OCI-LY7 (cell line): ENCODE measurements around the gene ACOXL. TPM values are rescaled to one million over a fixed set of nuclear protein-coding genes. Genes with fewer than 3 reads are reported as not detected.

Source experiments
- BruUV-seq: library from RNA; stranded (reverse); fragments of 400-500 nt; replicated peaks from 2 replicates; lab custom pipeline; 2021; lab: Mats Ljungman, UMichigan
- CTCF ChIA-PET: fragments of 300-600 bp; sonication (Branson Sonifier 250); formaldehyde crosslinking; loops from one replicate; lab custom pipeline; 2022; ENCODE audit warnings: antibody characterized with exemption; ENCODE audit not compliant: unreplicated experiment; lab: Charles Lee
- POLR2A ChIA-PET: fragments of 300-600 bp; sonication (Branson Sonifier 250); formaldehyde crosslinking; loops from one replicate; lab custom pipeline; 2022; ENCODE audit warnings: antibody characterized with exemption; lab: Charles Lee
- DNase-seq: peaks from one replicate; pipeline ENCODE4 v3.0.0-alpha.2; 2015; ENCODE audit warnings: low spot score
- H2AFZ ChIP-seq: fragments of 200-600 bp; sonication (generic), shearing (Covaris generic); 2 replicates; pipeline ENCODE4 v1.6.1; 2014; ENCODE audit warnings: mild to moderate bottlenecking, antibody characterized with exemption, low read length, moderate library complexity
- H3K27ac ChIP-seq: fragments of 200-600 bp; sonication (generic); 2 replicates; pipeline ENCODE4 v1.5.1; 2014; ENCODE audit warnings: mixed run types, low read depth, mild to moderate bottlenecking, moderate library complexity, low read length, inconsistent platforms; ENCODE audit not compliant: poor library complexity, severe bottlenecking
- H3K36me3 ChIP-seq: fragments of 200-600 bp; sonication (generic); 2 replicates; pipeline ENCODE4 v1.6.1; 2014; ENCODE audit warnings: mild to moderate bottlenecking, antibody characterized with exemption, low read length, moderate library complexity, mixed read lengths; ENCODE audit not compliant: insufficient read depth
- H3K4me1 ChIP-seq: fragments of 200-600 bp; sonication (generic); 2 replicates; pipeline ENCODE4 v1.5.1; 2014; ENCODE audit warnings: mild to moderate bottlenecking, low read length; ENCODE audit not compliant: insufficient read depth, poor library complexity, severe bottlenecking
- H3K4me2 ChIP-seq: fragments of 200-600 bp; sonication (generic); 2 replicates; pipeline ENCODE4 v1.6.1; 2014; ENCODE audit warnings: mild to moderate bottlenecking, low read length
- H3K4me3 ChIP-seq: fragments of 200-600 bp; sonication (generic); 2 replicates; pipeline ENCODE4 v1.5.1; 2014; ENCODE audit warnings: mild to moderate bottlenecking, low read depth, low read length; ENCODE audit not compliant: poor library complexity, severe bottlenecking
- H3K79me2 ChIP-seq: fragments of 200-600 bp; sonication (generic); 2 replicates; pipeline ENCODE4 v1.6.1; 2016; ENCODE audit warnings: low read depth, mild to moderate bottlenecking, low read length, moderate library complexity, mixed read lengths; ENCODE audit not compliant: insufficient read depth
- H3K9me2 ChIP-seq: fragments of 200-600 bp; sonication (generic); 2 replicates; pipeline ENCODE4 v1.6.1; 2016; ENCODE audit warnings: mild to moderate bottlenecking, low read length, mixed read lengths; ENCODE audit not compliant: insufficient read depth
- H3K9me3 ChIP-seq: fragments of 200-600 bp; sonication (generic); 2 replicates; pipeline ENCODE4 v1.6.1; 2014; ENCODE audit warnings: mild to moderate bottlenecking, mixed run types, low read length, mixed read lengths
- H4K20me1 ChIP-seq: fragments of 200-600 bp; sonication (generic); 2 replicates; pipeline ENCODE4 v1.6.1; 2014; ENCODE audit warnings: mild to moderate bottlenecking, antibody characterized with exemption, low read length, moderate library complexity, mixed read lengths; ENCODE audit not compliant: insufficient read depth
- EZH2phosphoT487 ChIP-seq: fragments of 200-600 bp; sonication (generic); IDR thresholded peaks from 2 replicates; pipeline ENCODE4 v1.6.1; 2018; ENCODE audit warnings: low read depth, borderline replicate concordance, mild to moderate bottlenecking, mixed run types, antibody characterized with exemption, low read length, moderate library complexity, mixed read lengths
- intact Hi-C: fragments of 100-400 bp; cut with micrococcal nuclease; formaldehyde crosslinking; loops from one replicate; pipeline ENCODE4 v1.10.0; 2022; ENCODE audit not compliant: unreplicated experiment
- total RNA-seq, 2 experiments: library from RNA; depleted of rRNA in 1 of 2; stranded (reverse); fragments of >200 nt in 1 of 2; shearing (Covaris generic) in 1 of 2; gene quantifications; 2 replicates each; pipeline ENCODE4 v1.2.3, GENCODE V29; 2014 to 2022
- TF ChIP-seq, protein P1 (sequence below): fragments of 200-600 bp; sonication (generic); conservative IDR thresholded peaks from 2 replicates; pipeline ENCODE4 v1.5.1; 2014; ENCODE audit warnings: mild to moderate bottlenecking, antibody characterized with exemption, low read length, moderate library complexity, mixed read lengths

Gene ACOXL
- total RNA-seq, 2 experiments from 2014 or later, result 1.4 TPM; not detected in 1

DNA sequence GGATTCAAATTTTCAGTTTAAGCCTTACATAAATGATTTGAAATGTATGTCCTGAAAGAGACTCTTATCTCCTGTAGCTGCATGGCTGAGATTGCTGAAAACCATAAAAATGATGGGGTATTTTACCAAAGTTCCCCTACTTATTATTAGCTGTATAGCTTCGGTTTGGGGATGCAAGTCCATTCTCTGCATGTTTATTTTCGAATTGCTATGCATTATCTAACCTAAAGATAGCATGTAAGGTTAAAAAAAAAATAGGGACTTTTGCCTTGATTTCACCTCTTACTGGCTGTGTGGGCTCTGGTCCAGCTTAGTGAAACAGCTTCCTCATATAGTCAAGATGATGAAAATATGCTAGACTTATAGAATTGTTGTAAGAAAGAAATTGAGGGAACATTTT lies 14.0 kb upstream of the ACOXL start:
- no peak overlapping the region for H3K27ac ChIP-seq
- CTCF ChIA-PET, result no interaction called here
- POLR2A ChIA-PET, result interaction anchor here (0.6 kb wide), 1 partner anchor 41 kb away, joined by 3 read pairs; no protein-coding TSS in a partner anchor
- no peak for DNase-seq
- intact Hi-C loops, result no loop called here
- H3K4me1 ChIP-seq, result no peaks in the 10 kb centered on the region
- no TSS peak for BruUV-seq
- no peak overlapping the region for H3K4me2 ChIP-seq
- no peaks in the 10 kb centered on the region for H3K79me2 ChIP-seq
- no peak overlapping the region for H3K4me3 ChIP-seq
- H3K9me2 ChIP-seq, result no peaks in the 10 kb centered on the region
- TF ChIP-seq, protein P1, sequence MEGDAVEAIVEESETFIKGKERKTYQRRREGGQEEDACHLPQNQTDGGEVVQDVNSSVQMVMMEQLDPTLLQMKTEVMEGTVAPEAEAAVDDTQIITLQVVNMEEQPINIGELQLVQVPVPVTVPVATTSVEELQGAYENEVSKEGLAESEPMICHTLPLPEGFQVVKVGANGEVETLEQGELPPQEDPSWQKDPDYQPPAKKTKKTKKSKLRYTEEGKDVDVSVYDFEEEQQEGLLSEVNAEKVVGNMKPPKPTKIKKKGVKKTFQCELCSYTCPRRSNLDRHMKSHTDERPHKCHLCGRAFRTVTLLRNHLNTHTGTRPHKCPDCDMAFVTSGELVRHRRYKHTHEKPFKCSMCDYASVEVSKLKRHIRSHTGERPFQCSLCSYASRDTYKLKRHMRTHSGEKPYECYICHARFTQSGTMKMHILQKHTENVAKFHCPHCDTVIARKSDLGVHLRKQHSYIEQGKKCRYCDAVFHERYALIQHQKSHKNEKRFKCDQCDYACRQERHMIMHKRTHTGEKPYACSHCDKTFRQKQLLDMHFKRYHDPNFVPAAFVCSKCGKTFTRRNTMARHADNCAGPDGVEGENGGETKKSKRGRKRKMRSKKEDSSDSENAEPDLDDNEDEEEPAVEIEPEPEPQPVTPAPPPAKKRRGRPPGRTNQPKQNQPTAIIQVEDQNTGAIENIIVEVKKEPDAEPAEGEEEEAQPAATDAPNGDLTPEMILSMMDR, result no peak
- no peak for TF ChIP-seq EZH2phosphoT487
- H3K36me3 ChIP-seq, result no peaks in the 10 kb centered on the region
- H3K9me3 ChIP-seq, result no peaks in the 10 kb centered on the region
- H2AFZ ChIP-seq, result no peak overlapping the region
- no peaks in the 10 kb centered on the region for H4K20me1 ChIP-seq

DNA sequence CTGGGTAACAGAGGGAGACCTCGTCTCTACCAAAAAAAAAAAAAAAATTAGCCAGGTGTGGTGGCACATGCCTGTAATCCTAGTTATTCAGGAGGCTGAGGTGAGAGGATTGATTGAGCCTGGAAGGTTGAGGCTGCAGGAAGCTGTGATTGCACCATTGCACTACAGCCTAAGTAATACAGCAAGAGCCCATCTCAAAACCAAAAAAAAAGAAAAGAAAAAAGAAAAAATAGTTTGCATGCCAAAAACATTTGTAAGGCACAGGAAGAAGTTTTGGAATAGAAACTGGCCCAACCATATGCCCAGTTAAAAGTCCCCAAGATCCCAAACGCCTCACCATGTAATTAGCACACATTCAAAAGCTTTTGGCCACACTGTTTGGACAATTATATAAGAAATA lies 13.4 kb upstream of the ACOXL start:
- Histone ChIP-seq H3K79me2 (no peaks in the 10 kb centered on the region), H3K9me2 (no peaks in the 10 kb centered on the region), H2AFZ (no peak overlapping the region), H3K4me2 (no peak overlapping the region), H3K36me3 (no peaks in the 10 kb centered on the region), H4K20me1 (no peaks in the 10 kb centered on the region), H3K4me1 (no peaks in the 10 kb centered on the region), H3K27ac (no peak overlapping the region), H3K4me3 (no peak overlapping the region), H3K9me3 (no peaks in the 10 kb centered on the region)
- BruUV-seq, result no TSS peak
- ChIA-PET POLR2A (interaction anchor here (0.7 kb wide), 1 partner anchor 1387 kb away, joined by 3 read pairs; no protein-coding TSS in a partner anchor), CTCF (no interaction called here)
- DNase-seq, result no peak
- intact Hi-C loops, result no loop called here
- no peak for TF ChIP-seq EZH2phosphoT487
- TF ChIP-seq, protein P1, result no peak

DNA sequence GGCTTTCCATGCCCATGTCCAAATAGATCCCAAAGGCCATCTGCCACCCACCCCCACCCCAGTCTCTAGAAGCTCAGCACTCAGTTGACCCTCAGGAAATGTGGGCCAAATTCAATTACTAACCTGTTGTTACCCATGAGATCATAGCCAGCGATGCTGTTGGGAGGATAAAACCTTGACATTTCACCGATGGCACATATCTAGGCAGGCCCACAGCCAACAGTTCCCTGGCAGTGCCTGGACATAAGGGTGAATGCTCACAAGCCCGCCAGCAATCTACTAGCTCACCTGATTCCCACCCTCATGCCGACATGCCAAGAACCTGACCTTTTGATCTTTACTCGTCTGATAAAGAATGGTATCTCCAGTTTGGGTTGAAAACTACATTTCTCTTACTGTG lies 11.8 kb upstream of the ACOXL start:
- no peaks in the 10 kb centered on the region for H3K79me2 ChIP-seq
- H3K4me2 ChIP-seq, result no peak overlapping the region
- H4K20me1 ChIP-seq, result no peaks in the 10 kb centered on the region
- no peak overlapping the region for H3K27ac ChIP-seq
- no peaks in the 10 kb centered on the region for H3K9me2 ChIP-seq
- no peak overlapping the region for H3K4me3 ChIP-seq
- no peak overlapping the region for H2AFZ ChIP-seq
- no peak for DNase-seq
- no peak for TF ChIP-seq EZH2phosphoT487
- TF ChIP-seq, protein P1, result no peak
- H3K4me1 ChIP-seq, result no peaks in the 10 kb centered on the region
- H3K36me3 ChIP-seq, result no peaks in the 10 kb centered on the region
- intact Hi-C loops, result no loop called here
- BruUV-seq, result no TSS peak
- H3K9me3 ChIP-seq, result no peaks in the 10 kb centered on the region
- CTCF ChIA-PET, result no interaction called here
- POLR2A ChIA-PET, result interaction anchor here (0.6 kb wide), 1 partner anchor 338 kb away, joined by 3 read pairs; no protein-coding TSS in a partner anchor
